Measurements from ENCODE around the gene OR5T2. TPM values are rescaled to one million over a fixed set of nuclear protein-coding genes. Genes with fewer than 3 reads are reported as not detected.
"Not testable (repeated sequence)": the region's sequence is repeated elsewhere in the genome, so short reads cannot be mapped to it uniquely, and the experiment has no call there.

OR5T2 gene
- total RNA-seq = not detected

DNA sequence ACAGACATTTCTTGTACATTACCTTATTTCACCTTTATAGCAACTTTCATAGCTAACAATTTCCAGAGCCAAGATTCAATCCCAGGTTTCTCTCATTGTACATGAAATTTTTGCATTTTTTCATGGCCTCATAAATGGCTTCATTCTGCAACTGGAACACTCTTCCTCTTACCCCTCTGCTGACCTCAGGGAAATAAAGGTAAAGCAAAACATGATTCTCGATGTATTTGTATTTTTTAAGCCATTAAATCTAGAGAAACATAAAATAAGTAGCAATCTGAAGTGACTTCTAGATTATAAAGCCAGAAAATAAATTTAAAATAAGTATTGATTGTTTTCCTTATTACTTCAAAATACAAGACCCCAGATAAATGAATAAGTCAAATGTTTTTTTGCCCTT lies at the start of gene OR5T2:
TSS of gene OR5T2 (minus strand) at position 101 of the 400 bp plus-strand sequence. CDS start 1,193 bp downstream, outside the sequence.
- TF ChIP-seq POLR2A (IDR thresholded peaks at IDR 0.05) (no peak), POLR2AphosphoS5 (IDR thresholded peaks at IDR 0.05) (no peak), CTCF (IDR thresholded peaks at IDR 0.05) (no peak)
- Histone ChIP-seq H3K9me3 (no peaks in the 10 kb centered on the region), H3K27ac (no peak within 1 kb of the TSS), H3K36me3 (no peaks in the 10 kb centered on the region), H3K4me3 (no peak within 1 kb of the TSS), H3K4me1 (no peaks in the 10 kb centered on the region), H3K27me3 (no peaks in the 10 kb centered on the region)
- no peak for DNase-seq (ENCODE audit: low spot score in 2 of 2)
- intact Hi-C loops (cut with DNase I; ENCODE audit: low total_unique reads) = no loop called here

GRCh38 chr11:56273854-56274253 lies 39.8 kb upstream of the OR5T2 start, which contains the start of gene OR5T1:
OR5T1 (plus strand) TSS chr11:56274154; CDS start chr11:56275639, 1,485 bp downstream.
- Histone ChIP-seq H3K27me3 (no peaks in the 10 kb centered on the region), H3K27ac (no peak within 1 kb of the TSS), H3K9me3 (no peaks in the 10 kb centered on the region), H3K4me3 (no peak within 1 kb of the TSS), H3K36me3 (no peaks in the 10 kb centered on the region), H3K4me1 (no peaks in the 10 kb centered on the region)
- intact Hi-C loops (cut with DNase I; ENCODE audit: low total_unique reads) = no loop called here
- no peak for DNase-seq (ENCODE audit: low spot score in 2 of 2)
- no peak for TF ChIP-seq POLR2AphosphoS5 (IDR thresholded peaks at IDR 0.05)
- no peak for TF ChIP-seq POLR2A (IDR thresholded peaks at IDR 0.05)
- TF ChIP-seq CTCF (IDR thresholded peaks at IDR 0.05) = no peak

- Histone ChIP-seq H3K36me3 (no peaks in the 10 kb centered on the region), H3K27me3 (no peaks in the 10 kb centered on the region), H3K4me1 (no peaks in the 10 kb centered on the region), H3K9me3 (peaks cover 0 to 4% of the 10 kb centered on the region in 2 donors), H3K27ac (no peak overlapping the region), H3K4me3 (no peak overlapping the region)
- no peak for TF ChIP-seq POLR2AphosphoS5 (IDR thresholded peaks at IDR 0.05)
- TF ChIP-seq POLR2A (IDR thresholded peaks at IDR 0.05) = no peak
- no peak for TF ChIP-seq CTCF (IDR thresholded peaks at IDR 0.05)
- intact Hi-C loops (cut with DNase I; ENCODE audit: low total_unique reads) = no loop called here
- DNase-seq (ENCODE audit: low spot score in 2 of 2) = no peak
These were observed 37.0 kb upstream of the OR5T2 start for GRCh38 chr11:56271092-56271491.

DNA sequence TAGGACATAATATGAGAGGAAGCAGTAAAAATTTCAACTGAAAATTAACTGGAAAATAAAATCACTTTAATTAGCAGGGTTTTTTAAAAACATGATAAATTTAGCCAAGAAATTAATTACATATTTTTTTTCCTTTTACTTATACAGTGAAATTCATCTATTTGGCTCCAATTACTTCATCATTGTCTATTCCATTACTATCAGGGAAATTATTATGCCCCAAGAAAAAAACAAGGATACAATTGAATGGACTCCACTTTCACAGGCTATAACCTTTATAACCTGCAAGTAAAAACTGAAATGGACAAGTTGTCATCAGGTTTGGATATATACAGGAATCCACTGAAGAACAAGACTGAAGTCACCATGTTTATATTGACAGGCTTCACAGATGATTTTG lies 17.9 kb upstream of the OR5T2 start, which contains the start of gene OR5T3:
TSS of gene OR5T3 (plus strand) at position 301 of the 400 bp plus-strand sequence. CDS start at position 301, 0 bp downstream.
- Histone ChIP-seq H3K4me3 (no peak within 1 kb of the TSS), H3K36me3 (no peaks in the 10 kb centered on the region), H3K27ac (no peak within 1 kb of the TSS), H3K9me3 (peaks cover 0 to under 1% of the 10 kb centered on the region in 2 donors), H3K27me3 (no peaks in the 10 kb centered on the region), H3K4me1 (no peaks in the 10 kb centered on the region)
- no peak for DNase-seq (ENCODE audit: low spot score in 2 of 2)
- intact Hi-C loops (cut with DNase I; ENCODE audit: low total_unique reads) = no loop called here
- TF ChIP-seq POLR2A (IDR thresholded peaks at IDR 0.05) (no peak), CTCF (IDR thresholded peaks at IDR 0.05) (no peak), POLR2AphosphoS5 (IDR thresholded peaks at IDR 0.05) (no peak)

GRCh38 chr11:56219735-56220134 lies 14.3 kb downstream of the OR5T2 start:
- H3K4me3 ChIP-seq; DNase-seq (ENCODE audit: low spot score in 2 of 2); H3K27ac ChIP-seq; intact Hi-C loops (cut with DNase I; ENCODE audit: low total_unique reads); H3K4me1 ChIP-seq; H3K36me3 ChIP-seq; H3K27me3 ChIP-seq: not testable (repeated sequence)
- H3K9me3 ChIP-seq = peaks cover 0 to 27% of the 10 kb centered on the region in 2 donors

DNA sequence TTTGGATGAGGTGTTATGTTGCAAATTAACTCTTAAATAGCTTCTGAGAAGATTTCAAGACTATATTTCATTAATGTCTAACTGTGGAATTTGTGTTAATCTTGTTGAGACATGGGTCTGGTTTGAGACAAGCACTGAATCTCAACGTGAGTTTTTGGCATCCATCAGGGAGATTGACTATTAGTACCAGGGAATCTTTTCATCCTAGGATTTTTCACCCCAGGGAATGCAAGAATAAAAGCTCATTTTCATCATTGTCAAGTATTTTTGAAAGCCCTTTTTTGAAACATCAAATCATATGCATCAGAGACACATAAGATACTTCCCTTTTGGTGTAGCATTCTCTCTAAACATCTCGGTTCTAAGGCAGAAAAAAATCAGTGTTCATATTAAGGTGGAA lies 19.5 kb downstream of the OR5T2 start:
- no peaks in the 10 kb centered on the region for H3K4me1 ChIP-seq
- H3K9me3 ChIP-seq = peaks cover 0 to 18% of the 10 kb centered on the region in 2 donors
- no peak overlapping the region for H3K27ac ChIP-seq
- intact Hi-C loops (cut with DNase I; ENCODE audit: low total_unique reads) = no loop called here
- no peaks in the 10 kb centered on the region for H3K36me3 ChIP-seq
- H3K27me3 ChIP-seq = no peaks in the 10 kb centered on the region
- H3K4me3 ChIP-seq = no peak overlapping the region
- no peak for DNase-seq (ENCODE audit: low spot score in 2 of 2)
- TF ChIP-seq CTCF (IDR thresholded peaks at IDR 0.05) = no peak
- TF ChIP-seq POLR2A (IDR thresholded peaks at IDR 0.05) = no peak
- TF ChIP-seq POLR2AphosphoS5 (IDR thresholded peaks at IDR 0.05) = no peak
